Type B pancreatic cell (in vitro differentiated cells): ENCODE data around the gene TUB. TPM values are rescaled to one million over a fixed set of nuclear protein-coding genes. Genes with fewer than 3 reads are reported as not detected.

Experiments used
- DNase-seq: peaks from one replicate; pipeline ENCODE4 v3.0.0; 2021; ENCODE audit warnings: mixed read lengths; ENCODE audit not compliant: unreplicated experiment; ENCODE audit errors: extremely low spot score
- H3K27ac Mint-ChIP-seq: 2 replicates; pipeline ENCODE4 v1.8.0; 2021; ENCODE audit warnings: mild to moderate bottlenecking, mixed read lengths
- H3K27me3 Mint-ChIP-seq: 2 replicates; pipeline ENCODE4 v1.8.0; 2021; ENCODE audit warnings: mixed read lengths
- H3K36me3 Mint-ChIP-seq: 2 replicates; pipeline ENCODE4 v1.8.0; 2021; ENCODE audit warnings: mixed read lengths
- H3K4me1 Mint-ChIP-seq: one replicate; pipeline ENCODE4 v1.8.0; 2021; ENCODE audit warnings: mixed read lengths; ENCODE audit not compliant: unreplicated experiment
- H3K4me3 Mint-ChIP-seq: 2 replicates; pipeline ENCODE4 v1.8.0; 2021; ENCODE audit warnings: mild to moderate bottlenecking, mixed read lengths
- H3K9me3 Mint-ChIP-seq: 2 replicates; pipeline ENCODE4 v1.8.0; 2021; ENCODE audit warnings: mixed read lengths
- total RNA-seq: library from RNA; stranded (reverse); gene quantifications from 2 replicates; pipeline ENCODE4 v1.2.1, GENCODE V29; 2021; ENCODE audit warnings: low replicate concordance
- TF ChIP-seq, protein P1 (sequence below): fragments of 200-600 bp; sonication (generic); conservative IDR thresholded peaks from 2 replicates; pipeline ENCODE4 v1.5.0; 2021; ENCODE audit warnings: antibody characterized with exemption, mild to moderate bottlenecking

TUB gene
- total RNA-seq, 1 donor from 2014 or later, result 28.8 TPM

DNA sequence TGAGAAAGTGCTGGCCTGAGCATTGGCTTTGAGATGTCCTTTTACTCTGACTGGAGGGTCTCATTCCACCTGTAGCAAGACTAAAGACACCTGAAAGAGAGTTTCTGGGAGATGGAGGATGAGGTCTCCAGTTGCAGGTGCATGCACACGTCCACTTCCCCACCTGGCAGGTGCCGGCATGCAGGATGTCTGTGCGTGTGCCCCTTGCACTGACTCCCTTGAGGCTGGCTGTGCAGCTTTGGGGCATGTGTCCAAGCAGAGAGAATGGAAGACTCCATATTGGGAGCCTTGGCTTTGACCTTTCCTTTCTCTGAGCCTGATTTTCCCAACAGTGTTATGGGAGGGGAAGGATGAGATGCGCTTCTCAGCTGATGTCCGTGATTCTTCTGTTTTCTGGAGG lies 44.0 kb upstream of the TUB start:
- DNase-seq, result no peak
- H3K4me1 Mint-ChIP-seq, result peaks cover 19% of the 10 kb centered on the region
- H3K4me3 Mint-ChIP-seq, result no peak overlapping the region
- H3K9me3 Mint-ChIP-seq, result no peaks in the 10 kb centered on the region
- TF ChIP-seq, protein P1, sequence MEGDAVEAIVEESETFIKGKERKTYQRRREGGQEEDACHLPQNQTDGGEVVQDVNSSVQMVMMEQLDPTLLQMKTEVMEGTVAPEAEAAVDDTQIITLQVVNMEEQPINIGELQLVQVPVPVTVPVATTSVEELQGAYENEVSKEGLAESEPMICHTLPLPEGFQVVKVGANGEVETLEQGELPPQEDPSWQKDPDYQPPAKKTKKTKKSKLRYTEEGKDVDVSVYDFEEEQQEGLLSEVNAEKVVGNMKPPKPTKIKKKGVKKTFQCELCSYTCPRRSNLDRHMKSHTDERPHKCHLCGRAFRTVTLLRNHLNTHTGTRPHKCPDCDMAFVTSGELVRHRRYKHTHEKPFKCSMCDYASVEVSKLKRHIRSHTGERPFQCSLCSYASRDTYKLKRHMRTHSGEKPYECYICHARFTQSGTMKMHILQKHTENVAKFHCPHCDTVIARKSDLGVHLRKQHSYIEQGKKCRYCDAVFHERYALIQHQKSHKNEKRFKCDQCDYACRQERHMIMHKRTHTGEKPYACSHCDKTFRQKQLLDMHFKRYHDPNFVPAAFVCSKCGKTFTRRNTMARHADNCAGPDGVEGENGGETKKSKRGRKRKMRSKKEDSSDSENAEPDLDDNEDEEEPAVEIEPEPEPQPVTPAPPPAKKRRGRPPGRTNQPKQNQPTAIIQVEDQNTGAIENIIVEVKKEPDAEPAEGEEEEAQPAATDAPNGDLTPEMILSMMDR, result no peak
- no peaks in the 10 kb centered on the region for H3K36me3 Mint-ChIP-seq
- H3K27me3 Mint-ChIP-seq, result peaks cover 16% of the 10 kb centered on the region
- no peak overlapping the region for H3K27ac Mint-ChIP-seq

DNA sequence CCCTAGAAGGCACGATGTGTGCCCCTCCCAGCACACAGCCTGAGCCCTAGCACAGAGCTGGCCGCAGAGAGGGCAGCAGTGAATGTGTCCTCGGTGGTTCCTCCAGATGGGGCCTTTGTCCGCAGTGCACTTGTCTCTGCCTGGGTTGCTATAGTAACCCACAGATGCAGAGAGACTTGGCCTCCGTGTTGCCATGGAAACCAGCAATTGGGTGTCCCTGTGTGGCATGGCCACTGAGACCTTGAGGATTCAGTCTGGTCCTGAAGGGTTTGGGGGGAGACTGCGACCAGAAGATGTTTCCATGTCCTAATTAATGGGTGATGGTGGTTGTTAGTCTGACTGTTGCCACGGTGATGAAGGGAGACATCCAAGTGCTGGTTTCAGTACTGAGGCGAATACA lies 42.6 kb upstream of the TUB start:
- Mint-ChIP-seq H3K27ac (no peak overlapping the region), H3K4me1 (peaks cover 14% of the 10 kb centered on the region), H3K27me3 (peaks cover 18% of the 10 kb centered on the region), H3K36me3 (no peaks in the 10 kb centered on the region), H3K4me3 (no peak overlapping the region), H3K9me3 (no peaks in the 10 kb centered on the region)
- peak; percentile 55 for DNase-seq
- TF ChIP-seq, protein P1, result no peak

DNA sequence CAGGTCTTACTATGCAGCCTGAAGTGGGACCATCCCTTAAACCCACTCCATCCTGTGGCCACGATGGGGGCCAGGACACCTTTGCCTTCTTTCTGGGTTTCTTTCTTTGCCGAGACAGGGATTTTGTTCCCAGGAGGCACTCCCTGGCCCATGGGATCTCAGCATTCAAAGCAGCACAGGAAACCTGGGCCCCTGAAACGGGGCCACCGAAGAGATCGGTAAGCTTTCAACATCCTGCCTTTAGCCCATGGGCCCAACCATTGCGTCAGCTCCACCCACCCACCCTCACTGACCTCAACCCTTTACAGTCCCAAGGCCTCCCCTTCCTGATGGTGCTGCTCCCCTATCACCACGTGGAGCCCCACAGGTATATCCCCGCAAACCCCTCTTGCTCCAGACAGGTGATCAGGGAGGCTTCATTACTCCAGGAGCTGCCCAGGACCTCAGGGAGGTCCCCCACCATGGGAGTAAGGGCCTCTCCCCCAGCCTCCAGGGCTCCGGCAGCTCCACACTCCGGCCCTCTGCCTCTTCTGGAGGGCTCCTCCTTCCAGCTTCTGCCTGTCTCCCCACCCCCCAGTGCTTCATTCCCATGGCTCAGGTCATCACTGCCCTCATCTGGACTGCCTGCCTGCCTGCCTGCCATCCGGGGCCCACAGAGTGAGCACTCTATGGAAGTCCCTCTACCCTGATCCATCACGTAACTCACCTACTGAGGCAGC lies 42.0 kb upstream of the TUB start:
- Mint-ChIP-seq H3K27me3 (peaks cover 18% of the 10 kb centered on the region), H3K4me1 (peaks cover 11% of the 10 kb centered on the region), H3K4me3 (no peak overlapping the region), H3K9me3 (no peaks in the 10 kb centered on the region), H3K36me3 (no peaks in the 10 kb centered on the region), H3K27ac (no peak overlapping the region)
- peak; percentile 43 for DNase-seq
- TF ChIP-seq, protein P1, result no peak

DNA sequence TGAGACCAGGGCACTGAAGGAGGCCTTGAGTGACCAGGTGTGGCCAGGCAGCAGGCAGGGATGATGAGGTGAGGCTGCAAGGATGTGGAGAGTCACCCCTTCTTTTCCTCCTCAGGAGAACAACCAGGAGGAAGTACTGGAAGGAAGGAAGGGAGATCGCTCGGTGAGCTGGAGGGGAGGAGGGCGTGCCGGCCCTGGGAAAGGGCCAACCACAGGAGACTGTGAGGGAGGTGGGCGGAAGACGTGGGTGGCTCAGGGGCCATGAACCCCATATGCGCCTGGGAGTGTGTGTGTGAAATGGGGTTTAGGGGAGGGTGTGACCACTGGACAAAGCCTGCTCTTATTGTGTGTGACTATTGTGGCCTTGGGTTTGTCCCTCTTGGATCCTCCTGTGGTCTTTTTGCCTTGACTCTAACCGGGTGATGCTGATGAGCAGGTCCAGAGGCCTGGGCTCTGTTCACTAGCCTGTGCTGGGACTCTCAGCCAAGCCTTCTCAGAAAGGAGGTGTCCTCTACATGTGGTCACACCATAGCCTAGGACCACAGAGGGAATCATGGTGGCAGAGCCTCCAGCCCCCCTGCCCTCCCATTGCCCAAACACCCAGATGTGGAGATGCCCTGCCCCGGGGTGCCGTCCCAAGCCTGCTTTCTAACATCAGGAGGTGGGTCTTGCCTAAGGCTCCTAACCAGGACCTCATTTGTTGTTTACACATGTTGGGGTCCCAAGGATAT lies 41.3 kb upstream of the TUB start:
- Mint-ChIP-seq H3K27ac (no peak overlapping the region), H3K9me3 (no peaks in the 10 kb centered on the region), H3K4me3 (no peak overlapping the region), H3K27me3 (peaks cover 21% of the 10 kb centered on the region), H3K36me3 (no peaks in the 10 kb centered on the region), H3K4me1 (peaks cover 11% of the 10 kb centered on the region)
- TF ChIP-seq, protein P1, result no peak
- peak; percentile 44 for DNase-seq

DNA sequence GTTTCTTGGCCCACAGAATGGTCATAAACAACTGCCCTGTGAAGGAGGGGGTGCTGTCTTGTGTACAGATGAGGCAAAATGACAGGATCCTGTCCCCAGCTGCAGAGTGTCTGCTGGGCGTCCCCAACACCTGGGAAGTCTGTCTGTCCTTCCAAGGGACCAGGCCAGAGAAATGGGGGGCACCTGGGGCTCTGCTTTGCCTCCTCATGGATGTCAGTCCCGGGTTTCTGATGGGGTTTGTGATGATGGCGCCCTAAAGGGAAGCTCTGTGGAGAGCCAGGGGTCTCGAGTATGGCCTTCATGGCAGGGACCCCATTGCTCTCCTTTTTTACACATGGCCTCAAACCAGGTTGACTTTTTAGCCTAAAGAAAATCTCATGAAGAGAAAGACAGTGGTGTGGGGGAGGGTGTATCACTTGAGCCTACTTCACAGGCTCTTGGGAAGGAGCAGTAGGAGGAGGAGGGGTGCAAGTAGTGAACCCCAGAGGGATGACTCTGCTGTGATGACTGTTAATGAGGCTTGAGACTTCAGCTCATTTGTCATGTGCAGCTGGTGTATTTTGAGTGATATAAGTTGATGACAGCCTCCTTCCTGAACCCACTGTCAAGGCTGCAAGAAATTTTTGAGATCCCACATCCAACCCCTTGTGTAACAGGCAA lies 40.6 kb upstream of the TUB start:
- Mint-ChIP-seq H3K9me3 (no peaks in the 10 kb centered on the region), H3K27ac (no peak overlapping the region), H3K27me3 (peaks cover 27% of the 10 kb centered on the region), H3K4me3 (no peak overlapping the region), H3K4me1 (peaks cover 4% of the 10 kb centered on the region), H3K36me3 (no peaks in the 10 kb centered on the region)
- peak; percentile 56 for DNase-seq
- TF ChIP-seq, protein P1, result no peak
